ENCODE measurements around the gene KIF3B.

DNA sequence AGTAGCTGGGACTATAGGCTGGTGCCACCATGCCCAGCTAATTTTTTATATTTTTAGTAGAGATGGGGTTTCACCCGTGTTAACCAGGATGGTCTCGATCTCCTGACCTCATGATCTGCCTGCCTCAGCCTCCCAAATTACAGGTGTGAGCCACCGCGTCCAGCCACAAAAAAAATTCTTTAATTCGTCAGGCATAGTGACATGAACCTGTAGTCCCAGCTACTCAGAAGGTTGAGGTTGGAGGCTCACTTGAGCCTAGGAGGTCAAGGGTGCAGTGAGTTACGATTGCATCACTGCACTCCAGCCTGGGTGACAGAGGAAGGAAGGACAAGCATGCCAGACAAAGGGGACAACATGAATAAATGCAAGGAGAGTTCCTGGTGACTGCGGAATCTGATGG, 61.2 kb downstream of the KIF3B start:
- TF ChIP-seq CTCF (conservative IDR thresholded peaks at IDR 0.05; ENCODE audit: low read depth, low read length) = no peak
- TF ChIP-seq EZH2phosphoT487 (IDR thresholded peaks at IDR 0.05; ENCODE audit: borderline replicate concordance, low read length) = no peak
